HG02852 (cell line): ENCODE data around the gene GLT6D1.

Experiments used
- ATAC-seq: cut with Tn5 transposase; IDR thresholded peaks from one replicate; pipeline ENCODE4 v1.9.1; 2021; ENCODE audit warnings: mild to moderate bottlenecking, moderate library complexity; ENCODE audit not compliant: unreplicated experiment

GLT6D1 gene

DNA sequence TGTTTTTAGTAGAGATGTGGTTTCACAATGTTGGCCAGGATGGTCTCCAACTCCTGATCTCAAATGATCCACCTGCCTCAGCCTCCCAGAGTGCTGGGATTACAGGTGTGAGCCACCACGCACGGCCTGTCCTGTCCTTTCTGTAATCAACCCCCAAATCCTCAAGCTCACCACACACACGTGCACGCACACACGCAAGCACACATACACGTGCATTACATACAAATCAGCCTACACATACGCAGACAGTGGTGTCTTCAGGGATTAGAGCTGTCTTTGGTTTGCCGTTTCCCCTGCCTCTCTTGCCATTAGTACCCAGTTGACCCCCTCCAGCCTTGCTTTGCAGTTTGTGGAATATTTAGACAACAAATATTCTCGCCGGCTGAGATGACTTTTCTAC, 6.5 kb downstream of the GLT6D1 start:
- no peak for ATAC-seq

DNA sequence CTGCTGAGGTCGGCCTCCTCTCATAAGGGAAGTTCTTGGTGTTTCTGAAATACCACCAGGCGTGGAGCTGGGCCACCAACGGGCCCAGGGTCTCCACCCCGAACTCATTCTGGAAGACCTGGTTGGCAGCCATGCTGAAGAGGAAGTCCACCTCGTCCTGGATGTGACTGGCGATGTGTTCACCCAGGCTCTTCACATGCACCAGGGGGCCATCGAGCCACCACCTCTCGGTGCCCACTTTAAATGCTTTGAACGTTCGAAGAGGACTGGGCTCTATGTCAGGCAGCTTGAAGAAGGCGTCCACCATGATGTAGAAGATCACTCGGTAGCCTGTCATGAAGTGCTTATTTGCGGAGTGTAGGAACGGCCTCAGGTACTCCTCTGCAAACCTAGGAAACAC, 15.1 kb downstream of the GLT6D1 start:
- no peak for ATAC-seq

DNA sequence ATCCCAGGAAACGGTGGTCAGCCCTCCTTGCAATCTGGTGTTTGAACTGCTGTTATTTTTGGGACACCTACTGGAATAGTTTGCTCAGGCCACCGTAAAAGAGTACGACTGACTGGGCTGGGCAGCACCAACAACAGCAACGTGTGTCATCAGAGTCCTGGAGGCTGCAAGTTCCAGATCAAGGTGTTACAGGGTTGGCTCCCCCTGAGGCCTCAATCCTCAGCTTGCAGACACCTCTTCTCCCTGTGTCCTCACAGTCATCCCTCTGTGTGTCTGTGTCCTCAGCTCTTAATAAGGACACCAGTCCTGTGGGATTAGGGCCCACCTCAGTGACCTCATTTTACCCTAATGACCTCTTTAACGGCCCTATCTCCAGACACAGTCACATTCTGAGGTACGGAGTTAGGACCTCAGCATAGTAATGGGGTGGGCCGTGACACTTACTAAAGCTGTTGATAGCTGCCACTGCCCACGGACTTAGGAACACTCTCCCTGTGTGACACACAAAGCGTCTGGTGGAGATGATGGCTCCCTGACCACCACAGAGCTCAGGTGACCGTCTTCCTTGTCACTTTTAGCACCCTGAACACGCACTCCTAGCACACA, 16.8 kb downstream of the GLT6D1 start:
- ATAC-seq = no peak

DNA sequence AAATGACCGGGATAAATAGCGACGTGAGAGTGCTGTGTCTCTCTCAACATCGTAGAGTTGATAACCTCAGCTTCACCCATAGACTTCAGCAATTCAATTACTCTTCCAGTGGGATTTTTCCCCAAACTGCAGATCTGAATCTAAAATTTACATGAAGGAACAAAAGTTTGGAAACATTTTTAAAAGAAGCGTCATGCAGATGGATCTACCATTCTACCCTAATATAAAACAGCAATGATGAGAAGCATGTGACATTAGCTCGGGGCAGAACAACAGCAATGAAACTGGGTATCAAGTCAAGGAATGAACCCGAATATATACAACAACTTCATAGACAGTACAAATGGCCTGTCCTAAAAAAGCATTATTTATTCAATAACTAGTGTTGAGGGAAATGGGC, 18.8 kb downstream of the GLT6D1 start:
- ATAC-seq = no peak

DNA sequence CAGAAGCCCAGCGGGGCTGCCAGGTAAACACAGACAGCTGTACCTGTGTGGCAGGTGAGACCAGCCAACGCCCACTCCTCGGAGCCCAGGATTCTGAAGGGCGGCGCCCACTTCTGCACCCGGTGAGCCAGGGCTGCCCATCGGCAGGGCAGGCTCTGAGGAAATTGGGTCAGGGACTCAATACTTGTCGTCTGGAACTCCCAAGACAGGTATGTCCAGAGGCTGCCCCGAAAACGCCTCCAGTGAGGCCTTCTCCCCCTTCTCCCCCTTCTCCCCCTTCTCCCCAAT, 19.8 kb downstream of the GLT6D1 start:
- ATAC-seq = no peak

DNA sequence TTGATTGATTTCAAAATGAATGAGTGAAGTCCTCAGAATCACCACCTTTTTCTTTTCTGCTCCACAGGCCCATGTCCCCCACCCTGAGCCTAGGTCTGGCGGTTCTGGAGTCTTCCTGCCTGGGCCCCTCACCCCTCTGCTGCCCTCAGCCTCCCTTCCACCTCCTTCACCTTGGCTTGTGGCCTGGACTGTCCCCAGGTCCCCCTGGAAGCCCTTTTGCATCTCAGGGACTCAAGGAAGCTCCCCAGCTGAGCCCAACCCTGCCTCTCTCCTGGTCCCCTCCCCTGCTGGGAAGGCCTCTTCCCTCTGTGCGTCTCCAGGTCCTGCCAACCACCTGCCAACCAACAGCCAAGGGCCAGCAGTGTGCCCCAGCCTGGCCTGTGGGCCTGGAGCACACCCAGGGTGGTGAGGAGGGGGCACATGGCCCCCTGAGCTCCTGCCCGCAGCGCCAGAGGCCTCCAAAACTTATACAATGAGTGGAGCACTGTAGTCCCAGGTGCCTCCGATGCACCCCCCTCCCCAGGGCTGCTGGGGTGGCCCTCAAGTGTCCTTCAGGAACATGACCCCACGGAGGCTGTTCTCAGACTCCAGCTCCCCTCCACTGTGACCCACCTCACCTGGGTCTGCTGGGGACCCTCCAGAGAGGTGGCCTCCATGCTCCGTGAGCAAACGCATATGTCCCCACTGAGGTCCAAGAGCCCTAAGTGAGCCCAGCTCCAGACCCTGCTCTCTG, 20.3 kb downstream of the GLT6D1 start:
- no peak for ATAC-seq

DNA sequence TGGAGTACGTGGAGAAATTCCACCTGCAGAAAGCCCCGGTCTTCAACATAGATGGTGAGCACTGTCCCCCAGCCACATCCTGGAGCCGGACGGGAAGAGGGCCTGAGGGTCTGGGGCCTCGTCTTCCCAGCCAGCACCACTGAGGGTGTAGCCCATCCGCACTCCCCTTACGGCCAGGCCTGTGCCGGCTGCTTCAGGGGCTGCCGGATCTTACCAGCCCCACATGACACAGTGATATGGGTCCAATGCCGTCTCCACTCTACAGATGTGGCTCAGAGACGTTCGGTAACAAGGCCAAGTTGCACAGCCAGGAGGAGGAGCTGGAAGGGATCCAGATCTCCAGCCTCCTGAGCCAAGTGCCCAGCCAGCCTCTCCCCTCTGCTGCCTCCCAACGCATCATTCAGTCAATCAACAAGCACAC, 21.3 kb downstream of the GLT6D1 start:
- no peak for ATAC-seq

DNA sequence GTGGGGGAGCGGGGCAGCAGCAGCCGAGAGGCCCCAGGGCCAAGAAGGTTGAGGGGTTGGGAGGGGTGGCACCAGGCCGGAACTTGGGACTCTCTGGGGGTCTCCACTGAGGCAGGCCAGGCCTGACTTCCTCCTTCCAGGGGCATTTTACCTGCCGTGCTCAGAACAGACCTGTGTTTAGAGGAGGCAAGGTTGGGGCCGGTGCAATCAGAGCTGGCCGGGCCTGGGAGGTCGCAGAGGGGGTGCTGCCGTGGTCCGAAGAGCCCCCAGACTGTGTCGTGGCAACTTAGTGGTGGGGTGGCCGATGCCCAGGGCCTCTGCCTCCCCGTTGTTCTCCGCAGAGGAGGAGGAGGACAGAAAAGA, 21.8 kb downstream of the GLT6D1 start:
- no peak for ATAC-seq

DNA sequence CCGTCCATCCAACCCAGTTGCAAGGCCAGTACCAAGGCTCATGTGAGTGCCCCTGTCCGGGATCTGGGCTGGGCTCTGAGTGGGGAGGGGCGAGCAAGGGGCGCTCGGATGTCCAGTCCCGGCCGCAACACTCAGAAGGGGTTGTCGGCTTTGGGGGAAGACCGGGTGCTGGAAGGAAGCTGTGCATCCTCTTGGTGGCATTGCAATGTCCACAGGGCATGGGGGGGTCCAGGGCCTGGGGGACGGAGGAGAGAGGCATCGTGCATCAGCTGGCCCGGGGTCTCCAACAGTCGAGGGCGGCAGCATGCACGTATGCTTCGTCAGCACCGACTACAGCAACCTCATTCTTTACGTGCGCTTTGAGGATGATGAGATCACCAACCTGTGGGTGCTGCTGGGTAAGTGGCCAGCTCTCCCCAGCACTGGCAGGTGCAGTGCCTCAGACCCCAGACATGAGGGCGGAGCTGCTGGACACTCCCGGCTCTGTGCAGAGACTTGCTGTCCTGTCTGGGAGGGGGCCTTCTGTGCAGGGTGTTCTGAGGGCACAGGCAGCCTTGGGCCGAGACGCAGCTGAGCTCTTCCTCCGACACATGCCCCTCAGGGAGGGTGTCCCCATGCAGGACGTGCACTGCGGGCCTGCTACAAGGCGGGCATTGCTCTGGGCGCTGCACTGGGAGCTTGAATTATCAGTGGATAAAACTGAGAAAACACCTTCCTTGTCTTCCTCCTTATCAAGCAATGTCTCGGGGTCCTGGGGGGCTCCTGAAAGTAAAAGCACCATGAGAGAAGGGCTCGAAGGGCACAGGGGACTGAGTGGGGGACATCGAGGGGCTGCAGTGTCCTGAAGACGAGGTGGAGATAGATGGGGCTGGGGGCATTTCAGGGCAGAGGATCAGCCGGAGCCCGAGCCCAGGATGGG, 22.5 kb downstream of the GLT6D1 start:
- ATAC-seq = no peak

DNA sequence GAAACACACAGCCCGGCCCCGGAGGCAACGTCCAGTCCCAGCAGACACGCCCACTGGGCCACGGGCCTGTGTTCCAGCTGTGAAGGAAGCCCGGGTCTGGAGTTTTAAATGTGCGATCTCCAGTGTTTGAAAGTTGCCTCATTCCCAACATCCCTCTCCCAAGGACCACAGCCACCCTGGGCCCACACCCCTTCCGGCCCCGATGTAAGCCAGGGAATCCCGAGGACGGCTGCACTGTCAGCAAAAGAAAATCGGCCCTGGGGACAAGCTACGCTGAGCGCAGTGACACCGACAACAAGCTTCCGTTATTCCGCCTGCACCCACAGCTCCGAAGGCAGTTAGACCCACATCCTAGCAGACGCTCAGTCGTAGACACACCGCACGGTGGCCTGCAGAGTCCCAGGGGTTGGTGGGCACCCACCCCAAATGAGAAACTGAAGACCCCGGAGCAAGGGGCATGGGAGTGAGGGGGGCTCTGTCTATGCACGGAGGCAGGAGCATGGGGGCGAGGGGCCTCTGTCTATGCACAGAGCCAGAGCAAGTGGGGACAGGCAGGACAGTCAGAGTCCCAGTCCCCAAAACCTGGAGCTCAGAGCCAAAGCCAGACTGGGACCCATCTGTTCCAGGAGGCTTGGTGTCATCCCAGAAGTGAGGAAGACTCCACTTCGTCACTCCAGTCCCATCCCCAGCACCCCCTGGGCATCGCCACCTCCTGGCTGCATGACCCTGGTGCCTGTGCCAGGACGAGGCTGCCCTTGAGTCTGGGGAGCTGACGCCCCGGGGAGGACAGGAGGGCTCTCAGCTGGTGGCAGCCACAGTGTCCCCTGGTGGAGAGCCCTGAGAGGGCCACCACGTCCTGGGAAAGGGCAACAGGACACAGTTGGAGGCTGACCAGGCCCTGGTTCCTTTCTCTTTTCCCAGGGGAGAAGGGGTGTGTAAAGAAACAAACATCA, 23.4 kb downstream of the GLT6D1 start:
- ATAC-seq = no peak

DNA sequence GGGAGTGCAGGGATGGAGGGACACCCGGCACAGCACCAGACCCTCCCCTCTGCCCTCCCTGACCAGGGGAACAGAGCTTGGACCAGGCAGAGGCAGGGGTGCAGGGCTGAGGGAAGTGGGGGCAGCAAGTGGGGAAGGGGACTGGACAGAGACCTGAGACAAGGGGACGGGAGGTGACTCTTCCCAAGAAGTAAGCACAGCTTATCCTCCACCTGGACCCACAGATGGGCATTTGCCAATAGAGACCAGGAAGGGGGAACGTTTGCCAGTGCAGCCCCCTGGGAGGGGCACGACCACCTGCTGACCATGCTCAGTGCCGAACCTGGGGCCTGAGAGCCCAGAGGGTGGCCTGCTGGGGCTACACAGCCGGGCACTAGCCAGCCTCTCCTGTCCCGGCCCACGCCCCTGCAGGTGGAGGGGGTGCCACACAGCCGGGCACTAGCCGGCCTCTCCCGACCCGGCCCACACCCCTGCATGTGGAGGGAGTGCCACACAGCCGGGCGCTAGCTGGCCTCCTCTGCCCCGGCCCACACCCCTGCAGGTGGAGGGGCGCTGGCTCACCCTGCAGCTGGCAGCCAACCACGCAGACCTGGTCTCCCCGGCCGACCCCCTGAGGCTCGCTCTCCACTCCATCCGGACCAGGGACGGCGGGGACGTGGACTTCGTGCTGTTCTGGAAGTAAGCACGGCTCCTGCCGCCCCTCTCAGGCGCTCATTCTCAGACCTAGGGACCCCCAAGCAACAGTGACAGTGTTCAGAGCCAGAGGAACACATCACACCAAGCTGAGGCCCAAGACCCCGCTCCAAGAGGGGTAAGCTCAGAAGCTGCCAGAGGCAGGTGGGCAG, 24.3 kb downstream of the GLT6D1 start:
- no peak for ATAC-seq

DNA sequence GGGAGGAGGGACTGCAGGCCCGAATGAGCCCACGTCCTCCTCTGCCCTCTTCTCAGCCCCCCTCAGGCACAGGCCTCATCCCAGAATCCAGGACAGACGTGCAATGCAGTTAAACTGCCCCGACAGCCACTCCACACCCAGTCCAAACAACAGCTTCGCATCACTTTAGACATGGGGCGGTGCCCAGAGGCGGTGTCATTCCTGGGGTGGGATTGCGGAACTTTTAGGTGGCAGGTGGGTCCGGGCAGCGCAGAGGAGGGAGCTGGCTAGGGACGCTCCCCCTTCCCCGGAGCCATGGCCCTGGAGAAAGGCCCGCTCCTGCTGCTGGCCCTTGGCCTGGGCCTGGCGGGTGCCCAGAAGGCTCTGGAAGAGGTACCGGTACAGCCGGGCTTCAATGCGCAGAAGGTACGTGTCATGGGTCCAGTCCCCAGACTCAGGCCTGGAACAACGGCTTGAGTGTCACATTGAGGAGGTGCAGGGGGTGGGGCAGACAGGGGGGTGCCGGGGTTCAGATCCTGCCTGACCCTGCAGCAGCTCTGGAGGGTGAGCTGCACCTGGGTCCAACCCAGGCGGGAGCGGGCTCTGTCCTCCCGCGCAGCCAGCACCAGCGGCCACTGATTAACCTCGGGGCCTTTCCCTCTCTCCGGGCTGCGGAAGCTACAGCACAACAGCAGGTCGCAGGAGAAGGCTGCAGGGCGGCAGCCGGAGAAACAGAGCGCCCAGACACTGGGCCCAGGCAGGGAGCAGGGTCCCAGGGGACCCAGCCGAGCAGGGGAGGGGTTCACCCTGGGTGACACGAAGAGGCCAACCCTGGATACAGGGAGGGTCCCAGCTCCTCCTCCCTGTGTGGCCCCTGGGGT, 25.2 kb downstream of the GLT6D1 start:
- ATAC-seq = no peak

DNA sequence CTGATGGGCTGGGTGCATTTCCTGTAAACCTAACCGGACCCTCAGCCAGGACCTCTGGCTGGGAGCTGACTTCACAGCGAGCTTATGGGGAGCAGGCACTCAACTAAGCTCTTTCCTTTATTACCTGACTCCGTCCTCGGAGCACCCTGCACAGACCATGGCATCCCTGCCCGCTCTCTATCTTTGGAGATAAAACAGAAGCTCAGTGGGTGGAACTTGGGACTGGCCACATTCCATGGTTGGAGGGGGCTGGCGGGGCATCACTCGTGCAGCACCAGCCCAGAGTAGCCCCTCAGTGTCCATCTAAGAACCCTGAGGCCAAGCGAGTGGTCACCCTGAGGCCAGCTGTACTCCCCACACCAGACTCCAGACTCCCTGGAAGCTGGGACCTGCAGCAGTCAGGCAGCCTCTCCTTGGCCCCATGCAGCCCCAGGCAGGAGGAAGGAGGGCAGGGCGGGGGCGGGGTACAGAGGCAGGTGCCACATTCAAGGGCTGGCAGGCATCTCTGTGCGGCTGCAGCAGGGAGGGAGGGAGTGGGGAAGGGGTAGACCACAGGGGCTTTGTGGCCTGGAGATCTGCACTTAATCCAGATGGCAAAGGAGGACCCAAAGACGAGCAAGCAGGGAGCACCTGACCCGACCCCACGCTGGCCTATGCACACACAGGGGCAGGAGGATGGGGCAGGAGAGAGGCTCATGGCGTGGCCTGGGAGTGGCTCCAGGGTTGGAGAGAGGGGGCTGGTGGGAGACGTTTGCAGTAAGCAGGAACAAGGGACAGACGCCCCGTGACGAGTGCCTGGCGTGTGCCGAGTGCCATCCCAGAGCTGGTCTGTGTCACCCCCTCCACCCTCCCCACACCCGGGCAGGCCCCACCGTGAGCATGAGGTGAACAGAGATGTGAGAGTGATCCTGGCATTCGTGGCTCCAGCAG, 26.1 kb downstream of the GLT6D1 start:
- no peak for ATAC-seq

DNA sequence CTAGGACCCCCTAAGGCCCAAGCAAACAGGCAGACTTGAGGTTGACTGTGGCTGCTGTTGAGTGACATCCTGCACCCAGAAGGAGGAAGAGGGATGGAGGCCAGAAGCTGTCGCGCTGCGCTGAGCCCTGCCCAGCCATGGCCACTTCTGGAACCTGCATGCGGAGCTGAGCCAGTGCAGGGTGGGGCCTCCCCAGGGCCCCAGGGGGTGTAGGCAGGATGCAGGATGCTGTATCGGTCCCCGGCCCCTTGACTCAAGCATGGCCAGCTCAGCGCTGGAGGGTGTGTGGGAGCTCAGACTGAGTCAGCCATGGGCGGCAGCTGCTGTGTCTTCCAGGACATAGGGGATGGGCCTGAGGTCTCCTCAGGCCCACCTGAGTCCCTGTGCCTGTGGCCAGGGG, 26.9 kb downstream of the GLT6D1 start:
- ATAC-seq = no peak

DNA sequence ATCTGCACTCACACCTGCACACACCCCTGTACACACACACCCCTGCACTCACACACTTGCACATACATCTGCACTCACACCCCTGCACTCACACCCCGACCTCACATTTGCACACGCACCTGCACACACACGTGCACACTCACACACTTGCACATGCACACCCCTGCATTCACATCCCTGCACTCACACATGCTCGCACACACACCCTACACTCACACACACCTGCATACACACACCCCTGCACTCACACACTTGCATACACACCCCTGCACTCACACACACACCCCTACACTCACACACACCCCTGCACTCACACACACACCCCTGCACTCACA, 27.5 kb downstream of the GLT6D1 start:
- ATAC-seq = no peak

DNA sequence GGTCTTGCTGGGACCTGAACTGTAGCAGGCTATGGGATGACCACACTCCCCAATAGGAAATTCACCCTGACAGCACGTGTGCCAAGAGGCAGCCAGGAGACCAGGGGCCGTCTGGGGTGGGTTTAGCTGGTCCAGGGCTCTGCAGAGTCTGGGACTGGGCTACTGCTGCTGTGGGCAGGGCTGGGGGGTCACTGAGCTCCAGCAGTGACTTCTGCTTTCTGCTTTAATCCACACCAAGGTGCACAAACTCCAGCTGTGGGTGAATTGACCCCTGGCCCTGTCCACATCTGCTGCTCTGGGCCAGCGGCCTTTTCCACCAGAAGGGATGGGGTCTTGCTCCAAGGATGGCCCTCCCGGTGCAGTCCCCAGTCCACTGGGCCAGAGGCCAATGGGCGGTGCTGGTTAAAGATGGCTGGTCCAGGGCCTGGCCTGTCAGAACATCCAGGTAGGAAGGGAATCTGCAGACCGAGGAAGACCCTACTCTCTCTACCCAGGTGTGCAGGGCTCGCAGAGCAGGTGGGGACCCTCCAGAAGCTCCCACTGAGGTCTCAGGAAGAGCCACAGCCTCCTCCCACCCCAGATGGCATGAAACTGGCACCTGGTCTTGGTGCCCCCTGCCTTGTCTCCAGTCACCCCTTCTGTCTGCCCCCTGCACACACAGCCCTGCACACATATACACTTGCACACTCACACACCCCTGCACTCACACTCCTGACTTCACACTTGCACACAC, 28.0 kb downstream of the GLT6D1 start:
- no peak for ATAC-seq

DNA sequence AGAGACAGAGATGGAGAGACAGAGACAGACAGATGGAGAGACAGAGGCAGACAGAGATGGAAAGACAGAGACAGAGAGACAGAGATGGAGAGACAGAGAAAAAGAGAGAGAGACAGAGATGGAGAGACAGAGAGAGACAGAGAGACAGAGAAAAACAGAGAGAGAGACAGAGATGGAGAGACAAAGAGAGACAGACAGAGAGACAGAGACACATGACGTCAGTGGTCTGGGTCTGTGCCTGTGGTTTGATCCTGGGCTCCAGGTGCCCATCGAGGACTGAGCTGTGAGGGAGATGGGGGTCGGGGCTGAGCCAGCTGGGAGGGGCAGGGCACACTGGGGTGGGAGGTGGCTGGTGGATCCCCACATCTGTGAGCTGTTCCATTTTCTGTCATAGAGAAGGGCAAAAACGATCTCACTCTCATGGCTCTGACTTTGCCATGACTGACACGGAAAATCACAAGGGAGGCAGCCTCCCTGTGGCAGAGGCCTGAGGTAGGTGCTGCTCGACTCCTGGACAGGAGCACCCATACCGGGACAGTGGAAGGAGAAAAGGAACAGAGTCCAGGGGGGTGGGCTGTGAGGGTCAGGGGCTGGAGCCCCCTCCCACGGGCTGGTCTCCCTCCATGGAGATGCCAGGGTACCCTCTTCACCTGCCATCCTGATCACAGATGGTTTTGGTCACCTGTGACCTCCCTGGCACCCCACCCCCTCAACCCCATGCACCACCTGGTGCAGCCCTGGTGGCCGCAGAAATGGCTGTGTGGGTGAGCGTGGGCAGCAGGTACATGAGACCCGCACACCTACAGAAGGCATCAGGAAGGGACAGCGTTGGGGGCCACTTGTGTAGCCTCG, 28.8 kb downstream of the GLT6D1 start:
- no peak for ATAC-seq
